Chondrocyte (in vitro differentiated cells): ENCODE measurements around the gene MSL2. TPM values are rescaled to one million over a fixed set of nuclear protein-coding genes. Genes with fewer than 3 reads are reported as not detected.
"Not testable (repeated sequence)": the region's sequence is repeated elsewhere in the genome, so short reads cannot be mapped to it uniquely, and the experiment has no call there.

ENCODE experiments used
- DNase-seq: peaks from one replicate; pipeline ENCODE4 v3.0.0; 2021; ENCODE audit warnings: mixed read lengths, low spot score
- H3K27ac Mint-ChIP-seq: one replicate; pipeline ENCODE4 v1.8.0; 2021; ENCODE audit warnings: mild to moderate bottlenecking, moderate library complexity, mixed read lengths; ENCODE audit not compliant: unreplicated experiment
- H3K27me3 Mint-ChIP-seq: 2 replicates; pipeline ENCODE4 v1.8.0; 2021; ENCODE audit warnings: low read depth, mixed read lengths
- H3K36me3 Mint-ChIP-seq: 2 replicates; pipeline ENCODE4 v1.8.0; 2021; ENCODE audit warnings: low read depth, mixed read lengths
- H3K4me1 Mint-ChIP-seq: 2 replicates; pipeline ENCODE4 v1.8.0; 2021; ENCODE audit warnings: low read depth, mild to moderate bottlenecking, mixed read lengths
- H3K4me3 Mint-ChIP-seq: one replicate; pipeline ENCODE4 v1.8.0; 2021; ENCODE audit warnings: mild to moderate bottlenecking, moderate library complexity, mixed read lengths; ENCODE audit not compliant: unreplicated experiment
- H3K9me3 Mint-ChIP-seq: 2 replicates; pipeline ENCODE4 v1.8.0; 2021; ENCODE audit warnings: low read depth, mixed read lengths
- total RNA-seq: library from RNA; stranded (reverse); gene quantifications from 3 replicates; pipeline ENCODE4 v1.2.1, GENCODE V29; 2021
- TF ChIP-seq, protein P1 (sequence below): fragments of 200-600 bp; sonication (generic); IDR thresholded peaks from 2 replicates; pipeline ENCODE4 v1.5.0; 2021; ENCODE audit warnings: antibody characterized with exemption, mild to moderate bottlenecking, moderate library complexity

The MSL2 gene
- total RNA-seq, 1 donor from 2014 or later: 21.1 TPM

DNA sequence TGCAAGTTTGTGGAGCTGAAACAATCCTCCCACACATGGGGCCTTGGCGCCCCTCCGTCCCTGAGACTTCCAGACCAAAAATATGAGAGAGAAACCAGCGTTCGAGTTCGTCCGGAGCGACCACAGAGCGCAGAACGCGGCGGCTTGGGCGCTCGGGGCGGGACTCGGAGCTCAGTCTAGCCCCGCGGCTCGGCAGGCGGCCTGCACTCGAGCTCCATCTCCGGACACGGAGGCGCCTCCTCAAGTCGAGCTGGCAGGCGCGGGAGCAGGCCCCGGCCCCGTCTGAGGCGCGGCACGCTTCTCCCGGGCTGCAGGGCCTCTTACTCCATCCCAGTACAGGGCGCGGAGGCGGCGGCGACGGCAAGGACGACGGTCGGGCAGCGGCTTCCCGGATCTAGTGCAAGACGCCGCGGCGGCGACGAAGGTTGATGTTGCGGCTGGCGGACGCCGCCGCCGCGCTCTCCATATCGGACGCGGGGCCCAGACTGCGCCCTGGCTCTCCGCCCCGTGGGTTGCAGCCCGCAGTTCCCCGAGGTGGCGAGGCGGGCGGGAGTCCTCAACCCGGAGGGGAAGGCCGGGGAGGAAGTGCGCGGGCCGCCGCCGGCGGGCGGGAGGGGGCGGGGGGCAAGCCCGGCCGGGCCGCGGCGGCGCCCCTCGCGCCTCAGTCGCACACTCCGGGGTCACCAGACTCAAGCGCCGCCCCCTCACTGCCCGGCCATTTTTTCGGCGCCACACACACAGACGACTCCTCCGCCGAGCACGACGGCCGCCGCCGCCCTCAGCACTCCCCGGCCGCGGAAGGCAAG, 674 bp downstream of the MSL2 start:
- DNase-seq: peak; percentile 96
- peaks cover 50% of the 10 kb centered on the region for H3K4me1 Mint-ChIP-seq
- TF ChIP-seq, protein P1, sequence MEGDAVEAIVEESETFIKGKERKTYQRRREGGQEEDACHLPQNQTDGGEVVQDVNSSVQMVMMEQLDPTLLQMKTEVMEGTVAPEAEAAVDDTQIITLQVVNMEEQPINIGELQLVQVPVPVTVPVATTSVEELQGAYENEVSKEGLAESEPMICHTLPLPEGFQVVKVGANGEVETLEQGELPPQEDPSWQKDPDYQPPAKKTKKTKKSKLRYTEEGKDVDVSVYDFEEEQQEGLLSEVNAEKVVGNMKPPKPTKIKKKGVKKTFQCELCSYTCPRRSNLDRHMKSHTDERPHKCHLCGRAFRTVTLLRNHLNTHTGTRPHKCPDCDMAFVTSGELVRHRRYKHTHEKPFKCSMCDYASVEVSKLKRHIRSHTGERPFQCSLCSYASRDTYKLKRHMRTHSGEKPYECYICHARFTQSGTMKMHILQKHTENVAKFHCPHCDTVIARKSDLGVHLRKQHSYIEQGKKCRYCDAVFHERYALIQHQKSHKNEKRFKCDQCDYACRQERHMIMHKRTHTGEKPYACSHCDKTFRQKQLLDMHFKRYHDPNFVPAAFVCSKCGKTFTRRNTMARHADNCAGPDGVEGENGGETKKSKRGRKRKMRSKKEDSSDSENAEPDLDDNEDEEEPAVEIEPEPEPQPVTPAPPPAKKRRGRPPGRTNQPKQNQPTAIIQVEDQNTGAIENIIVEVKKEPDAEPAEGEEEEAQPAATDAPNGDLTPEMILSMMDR: no peak
- peaks cover 7% of the 10 kb centered on the region for H3K36me3 Mint-ChIP-seq
- H3K4me3 Mint-ChIP-seq: peak overlapping the region; percentile 91
- H3K27ac Mint-ChIP-seq: peak overlapping the region; percentile 92
- no peaks in the 10 kb centered on the region for H3K9me3 Mint-ChIP-seq
- no peaks in the 10 kb centered on the region for H3K27me3 Mint-ChIP-seq

GRCh38 chr3:136194409-136195257, 1.5 kb downstream of the MSL2 start:
- Mint-ChIP-seq H3K27me3 (no peaks in the 10 kb centered on the region), H3K27ac (peak overlapping the region; percentile 92), H3K4me1 (peaks cover 58% of the 10 kb centered on the region), H3K4me3 (peak overlapping the region; percentile 91), H3K9me3 (no peaks in the 10 kb centered on the region), H3K36me3 (peaks cover 7% of the 10 kb centered on the region)
- DNase-seq: no peak
- TF ChIP-seq, protein P1: no peak

- Mint-ChIP-seq H3K27me3 (no peaks in the 10 kb centered on the region), H3K27ac (peak overlapping the region; percentile 92), H3K9me3 (no peaks in the 10 kb centered on the region), H3K4me1 (peaks cover 69% of the 10 kb centered on the region), H3K4me3 (peak overlapping the region; percentile 91), H3K36me3 (peaks cover 7% of the 10 kb centered on the region)
- TF ChIP-seq, protein P1: no peak
- DNase-seq: no peak
These were observed 2.7 kb downstream of the MSL2 start for GRCh38 chr3:136193278-136194054.

DNA sequence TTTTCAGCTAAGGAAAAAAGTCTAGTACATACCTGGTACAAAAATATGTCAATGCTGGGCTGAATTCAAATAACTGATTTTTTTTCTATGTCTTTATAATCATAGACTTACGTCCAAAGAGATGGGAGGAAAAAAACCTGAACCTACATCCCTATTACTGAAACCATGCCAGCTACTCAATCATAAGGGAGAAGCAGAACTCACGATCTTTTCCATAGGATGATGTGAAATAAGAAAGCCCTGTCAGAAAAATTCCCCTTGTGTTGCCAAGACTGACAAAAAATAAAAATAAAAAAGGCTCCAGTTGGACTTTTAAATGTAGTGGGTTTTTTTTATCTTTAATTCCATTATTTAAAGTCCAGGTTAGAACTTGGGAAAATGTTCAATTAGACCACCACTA, 3.3 kb downstream of the MSL2 start:
- DNase-seq: no peak
- Mint-ChIP-seq H3K4me1 (peaks cover 70% of the 10 kb centered on the region), H3K36me3 (peaks cover 7% of the 10 kb centered on the region), H3K27ac (peak overlapping the region; percentile 92), H3K4me3 (peak overlapping the region; percentile 91), H3K27me3 (no peaks in the 10 kb centered on the region), H3K9me3 (no peaks in the 10 kb centered on the region)
- TF ChIP-seq, protein P1: no peak

DNA sequence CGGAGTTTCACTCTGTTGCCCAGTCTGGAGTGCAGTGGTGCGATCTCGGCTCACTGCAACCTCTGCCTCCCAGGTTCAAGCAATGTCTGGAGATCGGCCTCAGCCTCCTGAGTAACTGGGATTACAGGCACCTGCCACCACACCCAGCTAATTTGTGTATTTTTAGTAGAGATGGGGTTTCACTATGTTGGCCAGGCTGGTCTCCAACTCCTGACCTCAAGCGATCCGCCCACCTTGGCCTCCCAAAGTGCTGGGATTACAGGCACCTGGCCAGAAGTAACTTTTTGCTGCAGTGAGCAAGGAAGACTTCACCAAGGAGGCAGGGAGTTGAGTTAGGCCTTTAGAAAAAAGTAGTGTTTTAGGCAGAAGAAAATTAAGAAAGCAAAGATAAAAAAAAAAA, 3.9 kb downstream of the MSL2 start:
- not testable (repeated sequence) for H3K9me3 Mint-ChIP-seq, H3K27me3 Mint-ChIP-seq, DNase-seq, H3K36me3 Mint-ChIP-seq
- H3K27ac Mint-ChIP-seq: peak overlapping the region; percentile 92
- peaks cover 69% of the 10 kb centered on the region for H3K4me1 Mint-ChIP-seq
- H3K4me3 Mint-ChIP-seq: peak overlapping the region; percentile 91
